Gastroesophageal sphincter (tissue), 3 donors: ENCODE measurements around the gene PGP.

ENCODE experiments used
- CTCF ChIP-seq, 4 experiments: fragments of 200-600 bp in 2 of 4; fragments of 450-650 bp in 2 of 4; sonication (generic) in 1 of 4; IDR thresholded peaks; one replicate each; pipeline ENCODE4 v1.5.1; 2017 to 2019; ENCODE audit warnings: antibody characterized with exemption in 4 of 4, mild to moderate bottlenecking in 2 of 4, moderate library complexity in 2 of 4
- EP300 ChIP-seq: sonication (generic); formaldehyde crosslinking; IDR thresholded peaks from one replicate; pipeline ENCODE4 v1.6.1; 2017; ENCODE audit warnings: antibody characterized with exemption, mild to moderate bottlenecking

GRCh38 chr16:2232094-2232990, 17.7 kb upstream of the PGP start:
- TF ChIP-seq CTCF (IDR thresholded peaks at IDR 0.05) (no peak), EP300 (no peak)
